ENCODE measurements around the gene TAS1R1.

TAS1R1 gene

GRCh38 chr1:6591222-6591621, 36.1 kb downstream of the TAS1R1 start:
- peaks cover 76% of the 10 kb centered on the region for H3K36me3 ChIP-seq (ENCODE audit: control insufficient read depth, insufficient read depth, low read length)
- H3K9me3 ChIP-seq (ENCODE audit: control insufficient read depth, low read length) = no peaks in the 10 kb centered on the region
- 91 to 97% methylated on average over 12 to 13 of the region's 13 CpGs for WGBS, 2 experiments (ENCODE audit: insufficient coverage in 2 of 2)
- peak overlapping the region; percentile 23 for H3K27ac ChIP-seq (ENCODE audit: low read depth, low read length, severe bottlenecking)
- H3K4me1 ChIP-seq (ENCODE audit: control insufficient read depth, insufficient read depth, low read length, poor library complexity, severe bottlenecking) = no peaks in the 10 kb centered on the region
- H3K4me3 ChIP-seq (ENCODE audit: extremely low read depth, insufficient read depth, low read length, poor library complexity, severe bottlenecking) = no peak overlapping the region

- no peaks in the 10 kb centered on the region for H3K4me1 ChIP-seq (ENCODE audit: control insufficient read depth, insufficient read depth, low read length, poor library complexity, severe bottlenecking)
- H3K9me3 ChIP-seq (ENCODE audit: control insufficient read depth, low read length) = no peaks in the 10 kb centered on the region
- WGBS, 2 experiments (ENCODE audit: insufficient coverage in 2 of 2) = 85 to 90% methylated on average over 5 to 6 of the region's 6 CpGs
- peak overlapping the region; percentile 23 for H3K27ac ChIP-seq (ENCODE audit: low read depth, low read length, severe bottlenecking)
- H3K4me3 ChIP-seq (ENCODE audit: extremely low read depth, insufficient read depth, low read length, poor library complexity, severe bottlenecking) = no peak overlapping the region
- H3K36me3 ChIP-seq (ENCODE audit: control insufficient read depth, insufficient read depth, low read length) = peaks cover 79% of the 10 kb centered on the region
These were observed 36.5 kb downstream of the TAS1R1 start for GRCh38 chr1:6591644-6592043.

GRCh38 chr1:6592441-6592840, 37.3 kb downstream of the TAS1R1 start:
- WGBS, 2 experiments (ENCODE audit: insufficient coverage in 2 of 2) = 86% methylated on average over 2 of the region's 5 CpGs; no CpG with 5 or more reads in 1 of the 2 experiments
- H3K27ac ChIP-seq (ENCODE audit: low read depth, low read length, severe bottlenecking) = no peak overlapping the region
- peaks cover 4% of the 10 kb centered on the region for H3K4me1 ChIP-seq (ENCODE audit: control insufficient read depth, insufficient read depth, low read length, poor library complexity, severe bottlenecking)
- H3K36me3 ChIP-seq (ENCODE audit: control insufficient read depth, insufficient read depth, low read length) = peaks cover 84% of the 10 kb centered on the region
- no peak overlapping the region for H3K4me3 ChIP-seq (ENCODE audit: extremely low read depth, insufficient read depth, low read length, poor library complexity, severe bottlenecking)
- no peaks in the 10 kb centered on the region for H3K9me3 ChIP-seq (ENCODE audit: control insufficient read depth, low read length)

GRCh38 chr1:6592865-6593593, 37.9 kb downstream of the TAS1R1 start:
- H3K36me3 ChIP-seq (ENCODE audit: control insufficient read depth, insufficient read depth, low read length) = peaks cover 90% of the 10 kb centered on the region
- H3K27ac ChIP-seq (ENCODE audit: low read depth, low read length, severe bottlenecking) = no peak overlapping the region
- H3K4me1 ChIP-seq (ENCODE audit: control insufficient read depth, insufficient read depth, low read length, poor library complexity, severe bottlenecking) = peaks cover 4% of the 10 kb centered on the region
- 95 to 96% methylated on average over 36 to 38 of the region's 38 CpGs for WGBS, 2 experiments (ENCODE audit: insufficient coverage in 2 of 2)
- no peaks in the 10 kb centered on the region for H3K9me3 ChIP-seq (ENCODE audit: control insufficient read depth, low read length)
- H3K4me3 ChIP-seq (ENCODE audit: extremely low read depth, insufficient read depth, low read length, poor library complexity, severe bottlenecking) = no peak overlapping the region

GRCh38 chr1:6593810-6594209, 38.7 kb downstream of the TAS1R1 start:
- whole genome bisulfite sequencing, 2 experiments (ENCODE audit: insufficient coverage in 2 of 2) = 96 to 98% methylated on average over 14 to 15 of the region's 15 CpGs
- no peaks in the 10 kb centered on the region for H3K9me3 ChIP-seq (ENCODE audit: control insufficient read depth, low read length)
- no peak overlapping the region for H3K4me3 ChIP-seq (ENCODE audit: extremely low read depth, insufficient read depth, low read length, poor library complexity, severe bottlenecking)
- H3K27ac ChIP-seq (ENCODE audit: low read depth, low read length, severe bottlenecking) = no peak overlapping the region
- H3K36me3 ChIP-seq (ENCODE audit: control insufficient read depth, insufficient read depth, low read length) = peaks cover 90% of the 10 kb centered on the region
- H3K4me1 ChIP-seq (ENCODE audit: control insufficient read depth, insufficient read depth, low read length, poor library complexity, severe bottlenecking) = peaks cover 4% of the 10 kb centered on the region

- Histone ChIP-seq H3K36me3 (ENCODE audit: control insufficient read depth, insufficient read depth, low read length) (peaks cover 84% of the 10 kb centered on the region), H3K4me1 (ENCODE audit: control insufficient read depth, insufficient read depth, low read length, poor library complexity, severe bottlenecking) (peaks cover 10% of the 10 kb centered on the region), H3K4me3 (ENCODE audit: extremely low read depth, insufficient read depth, low read length, poor library complexity, severe bottlenecking) (no peak overlapping the region), H3K27ac (ENCODE audit: low read depth, low read length, severe bottlenecking) (no peak overlapping the region), H3K9me3 (ENCODE audit: control insufficient read depth, low read length) (no peaks in the 10 kb centered on the region)
- 95 to 99% methylated on average over 11 of the region's 11 CpGs for WGBS, 2 experiments (ENCODE audit: insufficient coverage in 2 of 2)
These were observed 40.1 kb downstream of the TAS1R1 start for GRCh38 chr1:6594977-6595740.

- no peak overlapping the region for H3K27ac ChIP-seq (ENCODE audit: low read depth, low read length, severe bottlenecking)
- peaks cover 10% of the 10 kb centered on the region for H3K4me1 ChIP-seq (ENCODE audit: control insufficient read depth, insufficient read depth, low read length, poor library complexity, severe bottlenecking)
- H3K36me3 ChIP-seq (ENCODE audit: control insufficient read depth, insufficient read depth, low read length) = peaks cover 72% of the 10 kb centered on the region
- H3K9me3 ChIP-seq (ENCODE audit: control insufficient read depth, low read length) = no peaks in the 10 kb centered on the region
- WGBS, 2 experiments (ENCODE audit: insufficient coverage in 2 of 2) = 91 to 98% methylated on average over 5 to 6 of the region's 7 CpGs
- H3K4me3 ChIP-seq (ENCODE audit: extremely low read depth, insufficient read depth, low read length, poor library complexity, severe bottlenecking) = no peak overlapping the region
These were observed 41.2 kb downstream of the TAS1R1 start for GRCh38 chr1:6596351-6596750.

- Histone ChIP-seq H3K4me1 (ENCODE audit: control insufficient read depth, insufficient read depth, low read length, poor library complexity, severe bottlenecking) (peaks cover 10% of the 10 kb centered on the region), H3K27ac (ENCODE audit: low read depth, low read length, severe bottlenecking) (no peak overlapping the region), H3K36me3 (ENCODE audit: control insufficient read depth, insufficient read depth, low read length) (peaks cover 66% of the 10 kb centered on the region), H3K9me3 (ENCODE audit: control insufficient read depth, low read length) (no peaks in the 10 kb centered on the region), H3K4me3 (ENCODE audit: extremely low read depth, insufficient read depth, low read length, poor library complexity, severe bottlenecking) (no peak overlapping the region)
- 91% methylated on average over 8 to 11 of the region's 15 CpGs for WGBS, 2 experiments (ENCODE audit: insufficient coverage in 2 of 2)
These were observed 42.0 kb downstream of the TAS1R1 start for GRCh38 chr1:6596886-6597776.

- no peaks in the 10 kb centered on the region for H3K9me3 ChIP-seq (ENCODE audit: control insufficient read depth, low read length)
- H3K36me3 ChIP-seq (ENCODE audit: control insufficient read depth, insufficient read depth, low read length) = peaks cover 60% of the 10 kb centered on the region
- H3K4me1 ChIP-seq (ENCODE audit: control insufficient read depth, insufficient read depth, low read length, poor library complexity, severe bottlenecking) = peaks cover 10% of the 10 kb centered on the region
- WGBS, 2 experiments (ENCODE audit: insufficient coverage in 2 of 2) = 88 to 95% methylated on average over 6 of the region's 6 CpGs
- no peak overlapping the region for H3K27ac ChIP-seq (ENCODE audit: low read depth, low read length, severe bottlenecking)
- H3K4me3 ChIP-seq (ENCODE audit: extremely low read depth, insufficient read depth, low read length, poor library complexity, severe bottlenecking) = no peak overlapping the region
These were observed 42.6 kb downstream of the TAS1R1 start for GRCh38 chr1:6597777-6598131.

- Histone ChIP-seq H3K4me3 (ENCODE audit: extremely low read depth, insufficient read depth, low read length, poor library complexity, severe bottlenecking) (peak overlapping the region; percentile 81), H3K4me1 (ENCODE audit: control insufficient read depth, insufficient read depth, low read length, poor library complexity, severe bottlenecking) (peaks cover 19% of the 10 kb centered on the region), H3K36me3 (ENCODE audit: control insufficient read depth, insufficient read depth, low read length) (peaks cover 46% of the 10 kb centered on the region), H3K27ac (ENCODE audit: low read depth, low read length, severe bottlenecking) (no peak overlapping the region), H3K9me3 (ENCODE audit: control insufficient read depth, low read length) (no peaks in the 10 kb centered on the region)
- 96 to 98% methylated on average over 27 to 29 of the region's 31 CpGs for WGBS, 2 experiments (ENCODE audit: insufficient coverage in 2 of 2)
These were observed 44.3 kb downstream of the TAS1R1 start for GRCh38 chr1:6599141-6599975.
